ENCODE results near the gene KAZN. TPM values are rescaled to one million over a fixed set of nuclear protein-coding genes. Genes with fewer than 3 reads are reported as not detected.

The KAZN gene
- total RNA-seq, 1 donor from 2014 or later = 9.4 TPM

DNA sequence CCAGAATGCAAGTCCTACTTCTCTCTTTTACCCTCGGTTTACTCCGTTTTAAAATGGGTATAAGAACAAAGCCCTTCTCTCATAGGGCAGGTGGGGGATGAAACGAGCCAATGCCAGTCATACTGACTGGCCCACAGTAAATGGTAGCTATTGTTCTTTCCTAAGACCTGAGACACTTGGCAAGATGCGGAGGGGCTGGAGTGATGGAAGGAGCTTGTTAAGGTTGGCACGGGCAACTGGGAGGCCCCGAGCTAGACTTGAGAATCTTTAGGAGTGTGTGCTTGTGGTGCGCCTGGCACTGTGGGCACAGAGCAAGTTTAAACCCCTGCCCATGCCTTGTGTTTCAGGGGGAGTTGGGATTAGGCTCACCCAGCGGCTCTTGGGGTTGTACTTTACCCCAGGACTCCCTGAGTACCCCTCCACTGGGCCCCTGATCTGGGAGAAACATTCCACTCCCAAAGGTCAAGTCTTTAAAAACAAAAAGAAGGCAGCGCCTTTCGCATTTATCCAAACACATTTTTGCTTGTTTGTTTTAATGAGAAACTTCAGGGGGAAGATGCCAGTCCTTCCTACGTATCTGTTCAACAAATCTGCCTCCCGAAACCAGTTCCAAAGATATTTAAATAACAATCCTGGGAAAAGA is 314.5 kb downstream of the KAZN start:
- H4K20me1 ChIP-seq (ENCODE audit: insufficient read depth, low read length) = no peaks in the 10 kb centered on the region
- peaks cover 16% of the 10 kb centered on the region for H3K27me3 Mint-ChIP-seq (ENCODE audit: low read depth, unreplicated experiment)
- H3K4me1 ChIP-seq (ENCODE audit: insufficient read depth, low read length) = no peaks in the 10 kb centered on the region
- H3K27me3 ChIP-seq (ENCODE audit: insufficient read depth, low read length) = no peaks in the 10 kb centered on the region
- no peak overlapping the region for H3K9ac ChIP-seq (ENCODE audit: low read length)
- H3K79me2 ChIP-seq (ENCODE audit: insufficient read depth, low read length) = no peaks in the 10 kb centered on the region
- FAIRE-seq (no peak), DNase-seq (ENCODE audit: low read depth) (no peak)
- no peaks in the 10 kb centered on the region for H3K9me3 Mint-ChIP-seq (ENCODE audit: unreplicated experiment)
- no peak overlapping the region for H3K4me2 ChIP-seq (ENCODE audit: low read length)
- H3K4me1 Mint-ChIP-seq (ENCODE audit: low read depth, unreplicated experiment) = no peaks in the 10 kb centered on the region
- TF ChIP-seq EZH2 (IDR thresholded peaks at IDR 0.05; ENCODE audit: insufficient read depth, low read length) (no peak), CTCF (IDR thresholded peaks at IDR 0.05; ENCODE audit: insufficient read depth, low read depth, low read length) (no peak)
- H3K4me3 ChIP-seq (ENCODE audit: insufficient read depth, low read depth, low read length) = no peak overlapping the region
- no peak overlapping the region for H2AFZ ChIP-seq (ENCODE audit: low read depth, low read length)
- no peak overlapping the region for H3K4me3 Mint-ChIP-seq (ENCODE audit: unreplicated experiment)
- no peaks in the 10 kb centered on the region for H3K36me3 ChIP-seq (ENCODE audit: insufficient read depth, low read length)
- no peak overlapping the region for H3K27ac ChIP-seq (ENCODE audit: low read depth, low read length)
- no peak overlapping the region for H3K27ac Mint-ChIP-seq (ENCODE audit: unreplicated experiment)
- no peaks in the 10 kb centered on the region for H3K36me3 Mint-ChIP-seq (ENCODE audit: low read depth, unreplicated experiment)
- no peaks in the 10 kb centered on the region for H3K9me3 ChIP-seq (ENCODE audit: insufficient read depth, low read depth, low read length)

DNA sequence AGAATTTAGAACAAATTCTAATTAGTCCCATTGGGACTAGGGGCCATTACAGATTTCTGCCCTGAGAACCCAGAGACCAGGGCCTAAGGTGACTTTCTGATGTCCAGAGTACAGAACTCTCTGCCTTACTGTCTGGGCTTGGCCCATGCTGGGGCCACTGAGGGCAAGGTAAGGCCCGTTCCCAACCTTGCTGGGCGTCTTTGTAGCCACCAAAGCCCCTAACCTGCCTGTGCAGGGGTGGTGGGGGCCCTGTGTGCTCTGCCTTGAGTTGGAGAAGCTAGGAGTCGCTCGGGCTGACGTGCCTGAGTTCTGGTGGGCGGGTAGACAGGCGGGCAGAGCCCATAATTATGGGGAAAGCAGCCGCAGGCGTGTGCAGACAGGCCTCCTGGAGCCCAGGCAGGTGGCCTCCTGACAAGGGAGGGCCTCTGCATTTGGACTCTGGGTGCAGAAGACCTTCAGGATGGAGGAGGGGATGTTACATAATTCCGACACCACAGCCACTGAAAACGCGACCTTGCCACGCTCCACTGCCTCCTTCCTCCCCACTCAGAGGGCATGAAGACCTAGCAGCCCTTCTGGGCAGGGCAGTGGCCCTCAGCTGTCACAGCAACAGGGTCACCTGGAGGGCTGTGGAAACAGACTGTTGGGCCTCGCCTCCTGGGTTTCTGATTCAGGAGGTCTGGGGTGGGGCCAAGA is 315.1 kb downstream of the KAZN start:
- H3K9me3 Mint-ChIP-seq (ENCODE audit: unreplicated experiment) = no peaks in the 10 kb centered on the region
- H4K20me1 ChIP-seq (ENCODE audit: insufficient read depth, low read length) = no peaks in the 10 kb centered on the region
- no peak overlapping the region for H2AFZ ChIP-seq (ENCODE audit: low read depth, low read length)
- no peak overlapping the region for H3K9ac ChIP-seq (ENCODE audit: low read length)
- no peaks in the 10 kb centered on the region for H3K9me3 ChIP-seq (ENCODE audit: insufficient read depth, low read depth, low read length)
- H3K36me3 Mint-ChIP-seq (ENCODE audit: low read depth, unreplicated experiment) = no peaks in the 10 kb centered on the region
- H3K27ac Mint-ChIP-seq (ENCODE audit: unreplicated experiment) = no peak overlapping the region
- no peaks in the 10 kb centered on the region for H3K27me3 ChIP-seq (ENCODE audit: insufficient read depth, low read length)
- no peaks in the 10 kb centered on the region for H3K4me1 Mint-ChIP-seq (ENCODE audit: low read depth, unreplicated experiment)
- TF ChIP-seq EZH2 (IDR thresholded peaks at IDR 0.05; ENCODE audit: insufficient read depth, low read length) (no peak), CTCF (IDR thresholded peaks at IDR 0.05; ENCODE audit: insufficient read depth, low read depth, low read length) (no peak)
- H3K27me3 Mint-ChIP-seq (ENCODE audit: low read depth, unreplicated experiment) = peaks cover 17% of the 10 kb centered on the region
- no peak overlapping the region for H3K4me3 ChIP-seq (ENCODE audit: insufficient read depth, low read depth, low read length)
- H3K4me3 Mint-ChIP-seq (ENCODE audit: unreplicated experiment) = no peak overlapping the region
- no peak for FAIRE-seq
- no peak for DNase-seq (ENCODE audit: low read depth)
- no peak overlapping the region for H3K4me2 ChIP-seq (ENCODE audit: low read length)
- H3K4me1 ChIP-seq (ENCODE audit: insufficient read depth, low read length) = no peaks in the 10 kb centered on the region
- H3K27ac ChIP-seq (ENCODE audit: low read depth, low read length) = no peak overlapping the region
- no peaks in the 10 kb centered on the region for H3K79me2 ChIP-seq (ENCODE audit: insufficient read depth, low read length)
- H3K36me3 ChIP-seq (ENCODE audit: insufficient read depth, low read length) = no peaks in the 10 kb centered on the region
